ENCODE measurements around the gene OR4D11.
"Not testable (repeated sequence)": the region's sequence is repeated elsewhere in the genome, so short reads cannot be mapped to it uniquely, and the experiment has no call there.

The OR4D11 gene

GRCh38 chr11:59503276-59503675 lies at the start of gene OR4D11:
Gene OR4D11, plus strand, starts transcription at chr11:59503576. Its CDS starts 0 bp downstream, at chr11:59503576.
- DNase-seq, result no peak
- no peak for TF ChIP-seq GATA1 (IDR thresholded peaks at IDR 0.05; ENCODE audit: low read depth, low read length)
- no peak for TF ChIP-seq POLR2A (IDR thresholded peaks at IDR 0.05; ENCODE audit: low read length)

DNA sequence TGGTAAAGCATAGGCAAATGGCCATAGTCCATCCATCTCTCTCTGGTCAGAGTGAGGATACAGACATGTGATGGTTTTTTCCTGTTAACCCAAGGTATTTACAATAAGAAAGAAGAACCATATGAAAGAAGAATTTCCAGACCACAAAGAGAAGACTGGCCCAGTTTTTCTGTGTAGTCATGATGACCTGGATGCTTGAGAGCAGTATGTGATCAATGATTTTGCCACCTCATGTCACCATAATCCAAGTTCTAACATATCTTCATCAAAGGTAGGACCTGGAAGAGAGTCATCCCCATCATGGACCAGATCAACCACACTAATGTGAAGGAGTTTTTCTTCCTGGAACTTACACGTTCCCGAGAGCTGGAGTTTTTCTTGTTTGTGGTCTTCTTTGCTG lies 46.7 kb upstream of the OR4D11 start, which contains the start of gene OR4D6:
Gene OR4D6 (plus strand): TSS at position 301 of the 400 bp plus-strand sequence. CDS start 0 bp downstream, at position 301.
- no peak for DNase-seq
- TF ChIP-seq GATA1 (IDR thresholded peaks at IDR 0.05; ENCODE audit: low read depth, low read length) (no peak), POLR2A (IDR thresholded peaks at IDR 0.05; ENCODE audit: low read length) (no peak)

- no peak for TF ChIP-seq GATA1 (IDR thresholded peaks at IDR 0.05; ENCODE audit: low read depth, low read length)
- TF ChIP-seq POLR2A (IDR thresholded peaks at IDR 0.05; ENCODE audit: low read length), result no peak
- DNase-seq, result no peak
Measured at GRCh38 chr11:59459916-59460315, 43.5 kb upstream of the OR4D11 start.

GRCh38 chr11:59463190-59463641 lies 40.2 kb upstream of the OR4D11 start:
- TF ChIP-seq POLR2A (IDR thresholded peaks at IDR 0.05; ENCODE audit: low read length) (no peak), GATA1 (IDR thresholded peaks at IDR 0.05; ENCODE audit: low read depth, low read length) (no peak)

DNA sequence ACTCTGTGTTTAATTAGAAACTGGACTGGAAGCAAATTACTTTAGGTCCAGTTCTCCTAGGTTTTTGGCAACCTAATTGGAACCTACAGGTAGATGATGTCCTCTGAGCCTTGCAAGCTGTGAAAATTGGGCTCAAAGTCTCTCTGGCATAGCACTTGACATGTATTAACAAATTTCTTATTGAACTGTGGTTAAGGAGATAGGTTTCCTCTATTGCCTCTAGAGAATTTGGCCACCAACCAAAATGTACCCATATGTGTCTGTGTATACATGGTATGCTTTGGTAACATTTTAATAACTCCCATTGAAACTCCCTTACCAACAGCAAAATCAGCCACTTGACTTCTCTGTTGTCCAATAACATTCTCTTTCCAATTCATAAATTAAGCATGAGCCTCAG lies 30.4 kb upstream of the OR4D11 start, which contains the start of gene OR4D10:
Gene OR4D10 (plus strand): TSS at position 301 of the 400 bp plus-strand sequence. CDS start 4,115 bp downstream, outside the sequence.
- no peak for DNase-seq
- TF ChIP-seq POLR2A (IDR thresholded peaks at IDR 0.05; ENCODE audit: low read length), result no peak
- TF ChIP-seq GATA1 (IDR thresholded peaks at IDR 0.05; ENCODE audit: low read depth, low read length), result no peak

More at GRCh38 chr11:59463190-59463641, 40.2 kb upstream of the OR4D11 start:
- no peak for DNase-seq

GRCh38 chr11:59475176-59475575 lies 28.2 kb upstream of the OR4D11 start:
- no peak for DNase-seq
- TF ChIP-seq POLR2A (IDR thresholded peaks at IDR 0.05; ENCODE audit: low read length) (no peak), GATA1 (IDR thresholded peaks at IDR 0.05; ENCODE audit: low read depth, low read length) (no peak)

DNA sequence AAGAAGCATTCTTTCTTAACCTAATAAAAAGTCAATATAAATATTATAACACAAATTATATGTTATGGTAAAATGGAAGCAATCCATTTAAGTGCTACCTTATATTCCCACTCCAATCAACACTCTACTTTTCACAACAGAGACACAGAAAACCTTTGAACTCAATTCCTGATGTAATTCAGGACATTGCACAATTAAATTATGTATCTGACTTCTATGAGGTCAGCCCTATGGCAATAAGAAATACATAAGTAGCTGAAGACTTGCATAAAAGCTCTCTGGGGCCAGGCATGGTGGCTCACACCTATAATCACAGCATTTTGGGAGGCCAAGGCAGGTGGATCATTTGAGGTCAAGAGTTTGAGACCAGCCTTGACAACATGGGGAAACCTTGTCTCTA lies 23.5 kb upstream of the OR4D11 start:
- TF ChIP-seq POLR2A (IDR thresholded peaks at IDR 0.05; ENCODE audit: low read length) (no peak), GATA1 (IDR thresholded peaks at IDR 0.05; ENCODE audit: low read depth, low read length) (no peak)
- no peak for DNase-seq

GRCh38 chr11:59480359-59480758 lies 23.0 kb upstream of the OR4D11 start:
- TF ChIP-seq POLR2A (IDR thresholded peaks at IDR 0.05; ENCODE audit: low read length) (no peak), GATA1 (IDR thresholded peaks at IDR 0.05; ENCODE audit: low read depth, low read length) (no peak)
- no peak for DNase-seq

DNA sequence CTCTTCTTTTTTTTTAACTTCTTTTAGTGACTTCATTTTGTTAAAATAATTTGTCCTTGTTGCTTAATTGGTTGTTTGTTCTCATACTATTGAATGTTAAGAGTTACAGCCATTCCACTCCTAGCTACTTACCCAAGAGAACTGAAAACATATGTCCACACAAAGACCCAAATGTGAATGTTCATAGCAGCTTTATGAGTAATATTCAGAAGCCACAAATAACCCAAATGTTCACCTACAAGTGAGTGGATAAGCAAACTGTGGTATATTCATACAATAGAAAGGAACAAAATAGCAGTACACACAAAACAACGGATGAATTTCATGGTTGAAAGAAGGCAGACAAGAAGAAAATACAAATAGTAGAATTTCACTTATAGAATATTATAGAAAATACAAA lies 1.4 kb upstream of the OR4D11 start:
- TF ChIP-seq POLR2A (IDR thresholded peaks at IDR 0.05; ENCODE audit: low read length) (no peak), GATA1 (IDR thresholded peaks at IDR 0.05; ENCODE audit: low read depth, low read length) (no peak)
- no peak for DNase-seq

DNA sequence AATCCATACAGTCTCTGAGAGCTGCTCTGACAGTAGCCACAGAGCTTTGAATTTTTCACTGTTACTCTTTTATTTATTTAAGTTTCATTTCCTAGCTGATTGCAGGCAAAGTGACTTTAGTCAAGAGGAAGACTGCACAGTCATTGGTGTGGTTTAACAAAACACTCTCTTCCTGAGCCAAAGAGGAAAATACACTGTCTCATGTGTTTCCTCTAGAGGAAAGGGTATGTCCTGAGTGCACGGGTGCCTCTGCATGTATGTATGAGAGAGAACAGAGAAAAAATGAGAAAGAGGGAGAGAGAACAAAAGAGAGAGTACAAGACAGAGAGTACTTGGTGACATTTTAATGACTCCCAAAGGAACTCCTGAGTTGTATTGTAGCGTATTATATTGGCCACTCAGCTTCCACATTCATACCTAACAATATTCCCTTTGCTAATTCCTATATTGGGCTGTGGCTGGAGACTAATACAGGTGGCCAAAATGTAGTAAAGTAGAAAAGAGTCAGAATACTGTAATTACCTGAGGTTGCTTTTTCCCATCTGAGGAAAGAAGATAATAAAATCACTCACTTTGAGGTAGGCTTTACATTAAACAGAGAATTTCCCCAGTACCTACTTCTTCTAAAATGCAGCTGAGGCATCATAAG lies 7.7 kb downstream of the OR4D11 start, which contains the start of gene OR4D9:
Gene OR4D9 (plus strand): TSS at position 599 of the 649 bp plus-strand sequence. CDS start 3,374 bp downstream, outside the sequence.
- DNase-seq, result no peak

GRCh38 chr11:59511675-59512074 lies 8.3 kb downstream of the OR4D11 start:
- no peak for DNase-seq
- TF ChIP-seq GATA1 (IDR thresholded peaks at IDR 0.05; ENCODE audit: low read depth, low read length) (no peak), POLR2A (IDR thresholded peaks at IDR 0.05; ENCODE audit: low read length) (no peak)

More for the DNA sequence above, 7.7 kb downstream of the OR4D11 start, which contains the start of gene OR4D9:
- TF ChIP-seq POLR2A (IDR thresholded peaks at IDR 0.05; ENCODE audit: low read length), result no peak
- no peak for TF ChIP-seq GATA1 (IDR thresholded peaks at IDR 0.05; ENCODE audit: low read depth, low read length)

- DNase-seq, result not testable (repeated sequence)
Measured at GRCh38 chr11:59520139-59520538, 16.8 kb downstream of the OR4D11 start.

DNA sequence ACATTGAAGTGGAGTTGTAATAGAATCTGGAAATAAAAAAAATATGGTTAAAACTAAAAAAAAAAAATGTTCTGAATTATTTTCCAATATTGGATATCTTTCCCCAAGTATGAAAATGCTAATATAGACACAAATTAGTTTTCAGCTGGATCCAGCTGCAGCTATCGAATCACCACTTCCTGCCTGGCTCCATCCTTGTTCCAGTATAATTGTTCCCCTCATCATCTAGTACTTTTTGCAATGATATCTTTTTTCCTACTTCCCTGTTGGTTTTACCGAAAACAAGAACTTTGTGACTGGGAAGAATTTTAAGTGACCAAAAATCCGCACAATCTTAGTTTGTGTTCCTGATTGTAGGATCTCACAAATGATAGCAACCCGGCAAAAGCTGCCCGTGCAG lies 17.4 kb downstream of the OR4D11 start:
- TF ChIP-seq GATA1 (IDR thresholded peaks at IDR 0.05; ENCODE audit: low read depth, low read length), result no peak
- no peak for TF ChIP-seq POLR2A (IDR thresholded peaks at IDR 0.05; ENCODE audit: low read length)
- no peak for DNase-seq

- TF ChIP-seq POLR2A (IDR thresholded peaks at IDR 0.05; ENCODE audit: low read length) (no peak), GATA1 (IDR thresholded peaks at IDR 0.05; ENCODE audit: low read depth, low read length) (no peak)
- DNase-seq, result no peak
Measured at GRCh38 chr11:59523541-59523940, 20.2 kb downstream of the OR4D11 start.

- TF ChIP-seq POLR2A (IDR thresholded peaks at IDR 0.05; ENCODE audit: low read length) (no peak), GATA1 (IDR thresholded peaks at IDR 0.05; ENCODE audit: low read depth, low read length) (no peak)
- DNase-seq, result no peak
Measured at GRCh38 chr11:59528711-59529110, 25.3 kb downstream of the OR4D11 start.
